Body of pancreas (tissue), 4 donors: ENCODE data around the gene MRPL11. TPM values are rescaled to one million over a fixed set of nuclear protein-coding genes. Genes with fewer than 3 reads are reported as not detected.
"Not testable (repeated sequence)": the region's sequence is repeated elsewhere in the genome, so short reads cannot be mapped to it uniquely, and the experiment has no call there.

Source experiments
- ATAC-seq: fragments of 150-250 bp; one replicate; pipeline ENCODE4 v1.9.1; 2016
- DNase-seq, 4 donors: peaks; one replicate each; pipeline ENCODE4 v3.0.0-alpha.2; 2019
- H3K27ac ChIP-seq, 4 donors: fragments of 200-600 bp; sonication (generic); 1 replicate in 3 of 4; 2 replicates in 1 of 4; pipeline versions ENCODE4 v1.5.1 to v1.6.1; 2016 to 2019; ENCODE audit warnings: mild to moderate bottlenecking in 1 of 4, mixed read lengths in 1 of 4, moderate library complexity in 1 of 4
- H3K27me3 ChIP-seq, 2 donors: fragments of 200-600 bp; sonication (generic); one replicate each; pipeline ENCODE4 v1.6.0; 2016; ENCODE audit warnings: mild to moderate bottlenecking in 1 of 2
- H3K36me3 ChIP-seq, 2 donors: fragments of 200-600 bp; sonication (generic); replicated peaks in 1 of 2; 2 replicates each; pipeline ENCODE4 v1.5.1; 2016; ENCODE audit warnings: low read depth in 2 of 2; ENCODE audit not compliant: insufficient read depth in 1 of 2
- H3K4me1 ChIP-seq: fragments of 200-600 bp; sonication (generic); one replicate; pipeline ENCODE4 v1.6.0; 2016
- H3K4me3 ChIP-seq, 2 donors: fragments of 200-600 bp; sonication (generic); 1 replicate in 1 of 2; 2 replicates in 1 of 2; pipeline ENCODE4 v1.5.1; 2016 to 2019
- H3K9me3 ChIP-seq, 3 donors: fragments of 200-600 bp; sonication (generic); 1 replicate in 2 of 3; 2 replicates in 1 of 3; pipeline ENCODE4 v1.5.1; 2016
- POLR2A ChIP-seq, 3 donors: fragments of 450-650 bp; IDR thresholded peaks; one replicate each; pipeline ENCODE4 v1.6.1; 2016; ENCODE audit warnings: antibody characterized with exemption in 3 of 3, mild to moderate bottlenecking in 2 of 3
- WGBS, 2 donors: methylation state at CpG; one replicate each; pipeline ENCODE4 v1.1.5; 2017; 5-methylcytosine and 5-hydroxymethylcytosine counted together
- intact Hi-C: fragments of 100-400 bp; cut with DNase I; formaldehyde crosslinking; loops from one replicate; pipeline ENCODE4 v1.15.1; 2023
- total RNA-seq, 2 donors: library from RNA; depleted of rRNA; stranded (reverse); fragments of >200 nt; gene quantifications; one replicate each; pipeline ENCODE4 v1.1.0, GENCODE V29; 2016
- TF ChIP-seq, protein P1 (sequence below), 7 experiments: fragments of 450-650 bp in 4 of 7; fragments of 200-600 bp in 3 of 7; sonication (generic) in 3 of 7; IDR thresholded peaks; one replicate each; pipeline ENCODE4 v1.5.1; 2016 to 2019; ENCODE audit warnings: antibody characterized with exemption in 7 of 7

MRPL11 gene
- total RNA-seq, 2 donors from 2014 or later = 20.8 to 22.1 TPM

DNA sequence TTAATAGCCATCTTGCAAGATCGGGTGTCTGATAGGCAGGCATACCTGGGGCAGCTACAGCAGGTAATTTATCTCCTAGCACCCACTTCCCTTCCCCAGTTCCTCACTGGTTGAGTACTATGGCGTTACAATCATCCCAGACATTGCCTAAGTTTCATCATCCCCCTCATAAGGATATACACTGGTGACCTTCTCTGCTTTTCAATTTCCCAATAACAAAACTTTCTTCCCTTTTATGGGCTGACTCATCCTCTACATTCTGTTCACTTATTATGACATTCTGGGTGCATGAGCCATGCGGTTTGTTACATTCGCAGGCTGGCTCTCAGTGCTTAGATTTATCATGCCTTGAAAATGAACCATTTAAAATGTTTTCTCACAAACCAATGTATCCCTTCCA lies 5.0 kb upstream of the MRPL11 start:
- intact Hi-C loops = no loop called here

DNA sequence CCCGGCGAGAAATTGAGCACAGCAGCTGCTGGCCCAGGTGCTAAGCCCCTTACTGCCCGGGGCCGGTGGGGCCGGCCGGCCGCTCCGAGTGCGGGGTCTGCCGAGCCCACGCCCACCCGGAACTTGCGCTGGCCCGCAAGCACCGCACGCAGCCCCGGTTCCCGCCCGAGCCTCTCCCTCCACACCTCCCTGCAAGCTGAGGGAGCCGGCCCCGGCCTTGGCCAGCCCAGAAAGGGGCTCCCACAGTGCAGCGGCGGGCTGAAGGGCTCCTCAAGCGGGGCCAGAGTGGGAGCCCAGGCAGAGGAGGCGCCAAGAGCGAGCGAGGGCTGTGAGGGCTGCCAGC lies 2.3 kb upstream of the MRPL11 start:
- intact Hi-C loops, ATAC-seq, H3K9me3 ChIP-seq, H3K4me1 ChIP-seq, H3K36me3 ChIP-seq, H3K4me3 ChIP-seq, H3K27ac ChIP-seq, DNase-seq, H3K27me3 ChIP-seq: not testable (repeated sequence)
- 72 to 89% methylated on average over 4 to 21 of the region's 27 CpGs for WGBS, 2 donors

More for the DNA sequence above, 5.0 kb upstream of the MRPL11 start:
- Histone ChIP-seq H3K27me3 (no peaks in the 10 kb centered on the region), H3K36me3 (no peaks in the 10 kb centered on the region), H3K4me3 (no peak overlapping the region), H3K9me3 (no peaks in the 10 kb centered on the region), H3K27ac (no peak overlapping the region), H3K4me1 (no peaks in the 10 kb centered on the region)
- ATAC-seq = no peak
- WGBS, 2 donors = 67 to 75% methylated on average over 4 of the region's 4 CpGs
- DNase-seq = peak in 1 of 4 donors; percentile 14
- TF ChIP-seq POLR2A (IDR thresholded peaks at IDR 0.05) = no peak
- TF ChIP-seq, protein P1, sequence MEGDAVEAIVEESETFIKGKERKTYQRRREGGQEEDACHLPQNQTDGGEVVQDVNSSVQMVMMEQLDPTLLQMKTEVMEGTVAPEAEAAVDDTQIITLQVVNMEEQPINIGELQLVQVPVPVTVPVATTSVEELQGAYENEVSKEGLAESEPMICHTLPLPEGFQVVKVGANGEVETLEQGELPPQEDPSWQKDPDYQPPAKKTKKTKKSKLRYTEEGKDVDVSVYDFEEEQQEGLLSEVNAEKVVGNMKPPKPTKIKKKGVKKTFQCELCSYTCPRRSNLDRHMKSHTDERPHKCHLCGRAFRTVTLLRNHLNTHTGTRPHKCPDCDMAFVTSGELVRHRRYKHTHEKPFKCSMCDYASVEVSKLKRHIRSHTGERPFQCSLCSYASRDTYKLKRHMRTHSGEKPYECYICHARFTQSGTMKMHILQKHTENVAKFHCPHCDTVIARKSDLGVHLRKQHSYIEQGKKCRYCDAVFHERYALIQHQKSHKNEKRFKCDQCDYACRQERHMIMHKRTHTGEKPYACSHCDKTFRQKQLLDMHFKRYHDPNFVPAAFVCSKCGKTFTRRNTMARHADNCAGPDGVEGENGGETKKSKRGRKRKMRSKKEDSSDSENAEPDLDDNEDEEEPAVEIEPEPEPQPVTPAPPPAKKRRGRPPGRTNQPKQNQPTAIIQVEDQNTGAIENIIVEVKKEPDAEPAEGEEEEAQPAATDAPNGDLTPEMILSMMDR (IDR thresholded peaks at IDR 0.05) = no peak

DNA sequence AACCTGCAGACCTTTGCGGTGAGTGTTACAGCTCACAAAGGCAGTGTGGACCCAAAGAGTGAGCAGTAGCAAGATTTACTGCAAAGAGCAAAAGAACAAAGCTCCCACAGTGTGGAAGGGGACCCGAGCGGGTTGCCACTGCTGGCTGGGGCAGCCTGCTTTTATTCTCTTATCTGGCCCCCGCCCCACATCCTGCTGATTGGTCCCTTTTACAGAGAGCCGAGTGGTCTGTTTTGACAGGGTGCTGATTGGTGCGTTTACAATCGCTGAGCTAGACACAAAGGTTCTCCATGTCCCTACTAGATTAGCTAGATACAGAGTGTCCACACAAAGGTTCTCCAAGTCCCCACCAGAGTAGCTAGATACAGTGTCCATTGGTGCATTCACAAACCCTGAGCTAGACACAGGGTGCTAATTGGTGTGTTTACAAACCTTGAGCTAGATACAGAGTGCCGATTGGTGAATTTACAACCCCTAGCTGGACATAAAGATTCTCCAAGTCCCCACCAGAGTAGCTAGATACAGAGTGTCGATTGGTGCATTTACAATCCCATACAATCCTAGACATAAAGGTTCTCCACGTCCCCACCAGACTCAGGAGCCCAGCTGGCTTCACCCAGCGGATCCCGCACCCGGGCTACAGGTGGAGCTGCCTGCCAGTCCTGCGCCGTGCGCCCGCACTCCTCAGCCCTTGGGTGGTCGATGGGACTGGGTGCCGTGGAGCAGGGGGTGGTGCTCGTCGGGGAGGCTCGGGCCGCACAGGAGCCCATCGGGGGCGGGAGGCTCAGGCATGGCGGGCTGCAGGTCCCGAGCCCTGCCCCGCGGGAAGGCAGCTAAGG lies 1.7 kb upstream of the MRPL11 start:
- H3K27ac ChIP-seq, H3K27me3 ChIP-seq, H3K36me3 ChIP-seq, H3K4me3 ChIP-seq, DNase-seq, intact Hi-C loops, ATAC-seq, H3K4me1 ChIP-seq, H3K9me3 ChIP-seq: not testable (repeated sequence)
- 60 to 68% methylated on average over 2 to 26 of the region's 29 CpGs for WGBS, 2 donors

DNA sequence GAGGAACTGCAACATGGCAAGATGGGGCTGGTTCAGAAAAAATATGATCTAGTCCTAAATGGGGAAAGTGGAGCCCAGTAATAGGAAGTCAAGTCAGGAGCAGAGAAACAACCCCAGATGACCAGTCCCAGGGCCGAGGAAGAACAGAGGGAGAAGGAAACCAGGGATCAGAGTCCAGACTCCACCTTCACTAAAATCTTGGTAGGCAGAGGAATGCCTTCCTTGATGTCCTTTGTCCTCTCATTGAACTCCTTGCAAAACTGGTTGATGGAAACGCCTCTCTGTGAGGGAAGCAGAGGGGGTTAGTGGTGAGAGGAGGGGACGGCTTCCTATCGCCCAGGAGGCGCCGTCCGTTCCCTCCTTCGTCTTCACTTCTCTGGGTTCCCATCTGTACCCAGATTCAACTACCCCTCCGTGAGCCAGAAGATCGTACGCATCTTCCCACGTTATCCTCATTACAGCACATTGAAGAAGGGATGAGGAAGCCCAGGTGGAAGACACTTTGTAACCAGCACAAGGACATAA lies 607 bp downstream of the MRPL11 start:
- Histone ChIP-seq H3K27me3 (no peaks in the 10 kb centered on the region), H3K4me3 (peak overlapping the region; percentile 81 to 89), H3K9me3 (no peaks in the 10 kb centered on the region), H3K27ac (peak overlapping the region in 3 of 4 donors; percentile 81 to 83 (median 82)), H3K36me3 (peaks cover 0 to 6% of the 10 kb centered on the region in 2 donors), H3K4me1 (peaks cover 9% of the 10 kb centered on the region)
- no peak for ATAC-seq
- 1 to 7% methylated on average over 11 to 12 of the region's 12 CpGs for WGBS, 2 donors
- no peak for TF ChIP-seq POLR2A (IDR thresholded peaks at IDR 0.05)
- TF ChIP-seq, protein P1 (IDR thresholded peaks at IDR 0.05) = no peak
- intact Hi-C loops = no loop called here
- no peak for DNase-seq

DNA sequence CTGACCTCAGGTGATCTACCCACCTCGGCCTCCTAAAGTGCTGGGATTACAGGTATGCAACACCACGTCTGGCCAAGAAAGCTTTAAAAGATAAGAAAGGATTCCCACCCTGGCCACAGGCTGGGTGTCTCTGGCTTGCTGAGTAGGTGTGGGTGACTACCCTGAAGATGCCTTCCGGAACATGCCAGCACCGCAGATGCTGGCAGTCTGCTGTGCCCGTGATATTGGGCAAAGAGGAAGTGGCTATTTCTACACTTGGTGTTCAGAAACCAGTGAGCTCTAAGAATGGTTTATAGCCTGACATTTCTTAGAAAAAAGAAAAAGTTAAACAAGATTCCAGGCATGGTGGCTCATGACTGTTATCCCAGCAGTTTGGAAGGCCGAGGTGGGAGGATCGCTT lies 6.1 kb downstream of the MRPL11 start:
- Histone ChIP-seq H3K9me3 (no peaks in the 10 kb centered on the region), H3K4me1 (peaks cover 3% of the 10 kb centered on the region), H3K4me3 (no peak overlapping the region), H3K36me3 (peaks cover 0 to 6% of the 10 kb centered on the region in 2 donors), H3K27me3 (no peaks in the 10 kb centered on the region), H3K27ac (no peak overlapping the region)
- no peak for TF ChIP-seq POLR2A (IDR thresholded peaks at IDR 0.05)
- TF ChIP-seq, protein P1 (IDR thresholded peaks at IDR 0.05) = no peak
- ATAC-seq (no peak), DNase-seq (no peak)
- intact Hi-C loops = no loop called here
- 83 to 89% methylated on average over 7 of the region's 7 CpGs for WGBS, 2 donors

DNA sequence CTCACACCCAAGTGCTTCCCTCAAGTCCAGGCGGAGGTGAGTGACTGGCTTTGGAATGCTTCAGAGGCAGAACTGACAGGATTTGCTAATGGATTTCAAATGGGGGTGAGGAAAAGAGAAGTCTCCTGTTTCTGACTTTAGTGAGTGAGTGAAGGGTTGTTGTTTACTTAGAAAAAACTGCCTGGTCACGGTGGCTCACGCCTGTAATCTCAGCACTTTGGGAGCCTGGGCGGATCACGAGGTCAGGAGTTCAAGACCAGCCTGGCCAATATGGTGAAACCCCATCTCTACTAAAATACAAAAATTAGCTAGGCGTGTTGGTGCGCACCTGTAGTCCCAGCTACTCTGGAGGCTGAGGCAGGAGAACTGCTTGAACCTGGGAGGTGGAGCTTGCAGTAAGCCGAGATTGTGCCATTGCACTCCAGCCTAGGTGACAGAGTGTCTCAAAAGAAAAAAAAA lies 6.7 kb downstream of the MRPL11 start:
- intact Hi-C loops, H3K4me3 ChIP-seq, H3K27me3 ChIP-seq, H3K27ac ChIP-seq, H3K9me3 ChIP-seq, ATAC-seq, H3K36me3 ChIP-seq, H3K4me1 ChIP-seq, DNase-seq: not testable (repeated sequence)
- 77 to 82% methylated on average over 8 of the region's 8 CpGs for WGBS, 2 donors

DNA sequence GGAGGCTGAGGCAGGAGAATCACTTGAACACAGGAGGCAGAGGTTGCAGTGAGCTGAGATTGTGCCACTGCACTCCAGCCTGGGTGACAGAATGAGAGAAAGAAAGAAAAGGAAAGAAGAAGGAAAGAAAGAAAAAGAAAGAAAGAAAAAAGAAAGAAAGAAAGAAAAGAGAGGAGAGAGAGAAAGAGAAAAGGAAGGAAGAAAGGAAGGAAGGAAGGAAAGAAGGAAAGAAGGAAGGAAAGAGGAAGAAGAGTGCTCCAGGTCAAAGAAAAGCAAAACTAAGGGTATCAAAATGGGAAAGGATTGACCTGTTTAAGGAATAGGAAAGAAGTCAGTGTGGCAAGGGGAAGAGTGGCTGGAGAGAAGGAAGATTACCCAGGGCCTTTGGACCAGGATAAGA lies 7.4 kb downstream of the MRPL11 start:
- H3K27ac ChIP-seq, H3K36me3 ChIP-seq, H3K4me3 ChIP-seq, H3K9me3 ChIP-seq, DNase-seq, H3K4me1 ChIP-seq, intact Hi-C loops, H3K27me3 ChIP-seq, ATAC-seq: not testable (repeated sequence)
